Measurements from ENCODE around the gene PSMD10. TPM values are rescaled to one million over a fixed set of nuclear protein-coding genes. Genes with fewer than 3 reads are reported as not detected.

PSMD10 gene
- total and polyA plus RNA-seq, 2 of the 8 experiments (the other 6 are each of a cell fraction or from before 2014, with no cell fraction given): 49.9 to 79.9 TPM

DNA sequence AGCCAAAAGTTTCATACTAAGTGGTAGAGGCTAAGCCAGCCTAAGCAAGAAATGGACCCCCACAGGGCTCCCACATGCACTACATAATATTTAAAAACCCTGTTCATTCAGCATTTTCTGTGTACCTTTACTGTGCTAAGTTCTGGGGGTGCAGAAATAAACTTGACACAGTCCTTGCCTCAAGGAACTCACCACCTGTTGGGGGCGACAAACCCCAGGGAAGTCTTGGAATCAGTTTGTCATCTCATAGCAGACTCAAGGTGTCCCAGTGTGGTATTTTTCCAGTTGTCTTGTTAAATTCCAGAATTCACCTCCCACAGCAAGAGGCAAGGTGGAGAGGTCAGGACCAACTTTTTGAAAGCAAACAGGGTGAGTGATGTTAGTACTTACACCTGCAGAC is 43.4 kb upstream of the PSMD10 start:
- no peak overlapping the region for H4K5ac ChIP-seq (ENCODE audit: insufficient read length, low read depth, low read length)
- no peak overlapping the region for H3K4me3 ChIP-seq (ENCODE audit: extremely low read depth in 1 of 4, insufficient read depth in 2 of 4, low read depth in 3 of 4, low read length in 4 of 4)
- H2BK20ac ChIP-seq (ENCODE audit: low read length): no peak overlapping the region
- H3K23ac ChIP-seq (ENCODE audit: insufficient read length): no peak overlapping the region
- H3K4ac ChIP-seq (replicated peaks; ENCODE audit: insufficient read length, low read depth, low read length): no peak overlapping the region
- no peaks in the 10 kb centered on the region for H3K79me2 ChIP-seq (ENCODE audit: control insufficient read depth in 1 of 2, insufficient read depth in 2 of 2, low read length in 2 of 2)
- H4K8ac ChIP-seq (ENCODE audit: extremely low read depth, insufficient read depth, low read length): no peak overlapping the region
- H3K9ac ChIP-seq (replicated peaks in 1 of 4; ENCODE audit: extremely low read depth in 1 of 4, low read depth in 3 of 4, low read length in 3 of 4): no peak overlapping the region
- no peaks in the 10 kb centered on the region for H3K27me3 ChIP-seq (replicated peaks in 1 of 4; ENCODE audit: control insufficient read depth in 3 of 4, extremely low read depth in 1 of 4, insufficient read depth in 3 of 4, low read length in 3 of 4)
- peak in 1 of 2 experiments; percentile 49 for DNase-seq (ENCODE audit: low read depth in 1 of 2, low spot score in 2 of 2)
- no peak overlapping the region for H2AK5ac ChIP-seq (ENCODE audit: low read depth, low read length)
- no peak overlapping the region for H2BK5ac ChIP-seq (ENCODE audit: low read depth, low read length)
- H2AFZ ChIP-seq (ENCODE audit: low read length): no peak overlapping the region
- no peak overlapping the region for H3K56ac ChIP-seq (replicated peaks; ENCODE audit: insufficient read length, low read depth, low read length)
- POLR2A ChIA-PET (ENCODE audit: partially characterized antibody): no interaction called here
- H3K79me1 ChIP-seq (ENCODE audit: low read depth, low read length): no peaks in the 10 kb centered on the region
- CTCF ChIA-PET (ENCODE audit: partially characterized antibody): interaction anchor here (1.1 to 1.3 kb wide), 2 partner anchors 8 to 31 kb away, joined by 3 read pairs; no protein-coding TSS in a partner anchor
- FAIRE-seq: no peak
- H2BK15ac ChIP-seq (ENCODE audit: low read length): no peak overlapping the region
- TF ChIP-seq RFX5 (IDR thresholded peaks at IDR 0.05; ENCODE audit: borderline replicate concordance, low read depth, low read length): no peak
- no peak for TF ChIP-seq TCF12 (IDR thresholded peaks at IDR 0.05; ENCODE audit: low read depth, low read length)
- peak; percentile 31 to 51 (median 40); a peak in 3 of 4 replicates for TF ChIP-seq CTCF (IDR thresholded peaks at IDR 0.05; ENCODE audit: control extremely low read depth in 1 of 3, insufficient read depth in 1 of 3, low read depth in 1 of 3, low read length in 3 of 3)
- TF ChIP-seq RAD21 (IDR thresholded peaks at IDR 0.05 in 1 of 2, conservative IDR thresholded peaks at IDR 0.05 in 1 of 2; ENCODE audit: low read depth in 2 of 2, low read length in 2 of 2): peak; percentile 40
- no peak for TF ChIP-seq MAFK (IDR thresholded peaks at IDR 0.05; ENCODE audit: low read depth, low read length)
- TF ChIP-seq TAF1 (IDR thresholded peaks at IDR 0.05; ENCODE audit: low read depth, low read length): no peak
- TF ChIP-seq KDM4A (IDR thresholded peaks at IDR 0.05; ENCODE audit: low read depth, low read length, severe bottlenecking): no peak
- no peak for TF ChIP-seq SP1 (IDR thresholded peaks at IDR 0.05; ENCODE audit: low read depth, low read length)
- no peaks in the 10 kb centered on the region for H3K23me2 ChIP-seq (ENCODE audit: low read depth, low read length)
- no peak overlapping the region for H2BK120ac ChIP-seq (replicated peaks; ENCODE audit: low read depth, low read length)
- H3K14ac ChIP-seq (ENCODE audit: insufficient read length): no peak overlapping the region
- H3K36me3 ChIP-seq (ENCODE audit: control insufficient read depth in 2 of 4, insufficient read depth in 4 of 4, low read length in 3 of 4): no peaks in the 10 kb centered on the region
- no peak overlapping the region for H3K4me2 ChIP-seq (ENCODE audit: insufficient read depth in 1 of 2, low read depth in 2 of 2, low read length in 2 of 2)
- H3K4me1 ChIP-seq (replicated peaks in 1 of 4; ENCODE audit: control insufficient read depth in 3 of 4, insufficient read depth in 4 of 4, low read length in 3 of 4): no peaks in the 10 kb centered on the region
- no peak overlapping the region for H3K18ac ChIP-seq (ENCODE audit: extremely low read depth, low read length)
- no peak overlapping the region for H2BK12ac ChIP-seq (ENCODE audit: low read depth, low read length)
- no peaks in the 10 kb centered on the region for H3K9me3 ChIP-seq (ENCODE audit: insufficient read depth in 2 of 2, low read depth in 1 of 2, low read length in 1 of 2)
- WGBS, 2 experiments (ENCODE audit: extremely low coverage in 1 of 2, insufficient coverage in 1 of 2, insufficient read length in 1 of 2, insufficient replicate concordance in 2 of 2, low coverage in 1 of 2, low lambda C conversion rate in 2 of 2, missing lambda C conversion rate in 1 of 2): 86% methylated on average over 1 of the region's 1 CpG; no CpG with 5 or more reads in 1 of the 2 experiments
- no peak overlapping the region for H4K91ac ChIP-seq (replicated peaks; ENCODE audit: insufficient read length, low read length)
- H3K27ac ChIP-seq (ENCODE audit: low read depth, low read length): no peak overlapping the region
- H4K20me1 ChIP-seq (replicated peaks in 1 of 2; ENCODE audit: control insufficient read depth in 1 of 2, insufficient read depth in 2 of 2, low read length in 2 of 2): no peaks in the 10 kb centered on the region
